Stimulated activated naive CD4-positive, alpha-beta T cell (primary cell): ENCODE results near the gene NPAS2.
A peak's percentile ranks its signal among the peaks of the same experiment; 100 is the strongest.

ENCODE experiments used
- DNase-seq, 6 experiments: peaks; one replicate each; lab custom pipeline; 2025; lab: John Stamatoyannopoulos, UW

Gene NPAS2

DNA sequence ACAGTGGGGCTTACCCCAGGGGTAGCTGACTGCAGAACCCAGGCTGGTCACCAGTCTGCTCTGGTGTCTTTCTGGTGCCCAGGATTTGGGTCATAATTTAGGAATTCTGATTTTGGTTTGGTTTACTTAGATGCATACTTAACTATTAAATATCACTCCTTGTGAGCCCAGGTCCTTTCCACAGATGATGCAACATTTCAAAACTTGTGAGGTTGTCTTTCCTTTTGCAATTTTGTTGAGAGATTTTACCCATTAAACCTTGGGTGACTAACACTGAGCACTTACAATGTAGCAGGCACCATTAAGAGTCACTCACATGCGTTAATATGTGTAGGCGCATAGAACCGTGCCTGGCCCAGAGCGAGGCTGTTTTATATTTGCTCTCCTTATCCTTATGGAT is 120.3 kb downstream of the NPAS2 start:
- no peak for DNase-seq

DNA sequence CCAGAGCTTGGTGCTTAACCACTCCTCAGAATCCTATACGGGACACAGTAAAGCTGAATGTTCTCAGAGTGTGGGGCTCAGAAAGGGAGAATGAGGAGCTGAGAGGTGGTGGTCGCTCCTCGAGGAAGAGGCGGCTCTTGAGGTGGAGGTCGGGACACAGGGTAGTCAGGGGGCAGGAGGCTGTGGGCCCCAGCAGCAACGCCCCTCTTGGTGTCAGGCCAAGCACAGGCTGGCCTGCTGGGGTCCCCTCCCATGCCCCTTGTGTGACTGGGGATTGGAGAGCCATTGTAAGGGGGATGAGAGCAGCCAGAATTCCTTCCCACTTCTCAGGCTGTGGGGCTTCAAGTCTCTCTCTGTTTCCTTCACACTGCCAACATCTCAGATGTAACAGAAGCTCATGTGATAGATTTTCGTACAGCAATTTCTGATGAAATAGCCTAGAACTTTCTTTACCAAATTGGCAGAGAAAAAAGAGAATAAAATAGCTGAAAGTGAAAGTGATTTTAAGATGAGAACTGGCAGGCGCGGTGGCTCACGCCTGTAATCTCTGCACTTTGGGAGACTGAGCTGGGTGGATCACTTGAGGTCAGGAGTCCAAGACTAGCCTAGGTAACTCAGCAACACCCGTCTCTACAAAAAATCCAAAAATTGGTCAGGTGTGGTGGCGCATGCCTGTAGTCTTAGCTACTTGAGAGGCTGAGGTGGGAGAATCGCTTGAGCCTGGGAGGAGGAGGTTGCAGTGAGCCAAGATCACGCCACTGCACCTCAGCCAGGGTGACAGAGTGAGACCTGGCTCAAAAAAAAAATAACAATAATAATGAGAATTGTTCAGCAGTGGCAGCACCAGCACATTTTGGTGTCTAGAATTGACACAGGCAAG is 121.1 kb downstream of the NPAS2 start:
- DNase-seq: peak in 2 of 6 experiments; percentile 24 to 43

DNA sequence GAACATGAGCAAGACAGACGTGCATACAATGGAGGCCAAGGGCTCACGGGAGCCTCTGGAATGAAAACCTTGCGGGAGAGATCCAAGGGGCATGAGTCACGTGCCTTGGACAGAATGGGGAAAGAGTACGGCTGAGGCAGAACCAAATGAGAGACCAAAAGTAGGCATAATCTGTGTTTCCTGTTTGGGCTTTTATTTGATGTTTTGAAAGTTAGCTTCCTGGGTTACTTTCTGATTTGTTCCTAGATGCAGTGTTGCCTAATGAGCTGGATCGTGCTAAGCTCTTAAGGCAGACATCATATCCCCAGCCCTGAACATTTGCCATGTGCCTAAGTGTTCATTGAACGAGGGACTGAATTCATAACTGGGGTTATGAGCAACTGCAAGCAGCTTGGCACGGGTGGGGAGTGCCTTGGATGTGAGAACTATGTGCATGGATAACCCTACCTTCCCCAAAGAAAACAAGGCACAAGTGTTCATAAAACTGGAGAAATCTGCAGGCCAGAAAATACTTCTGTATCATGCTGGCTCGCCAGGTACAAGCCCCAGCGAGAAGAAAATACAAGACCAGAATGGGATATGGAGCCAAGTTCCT is 121.8 kb downstream of the NPAS2 start:
- DNase-seq: peak in 1 of 6 experiments; percentile 33

DNA sequence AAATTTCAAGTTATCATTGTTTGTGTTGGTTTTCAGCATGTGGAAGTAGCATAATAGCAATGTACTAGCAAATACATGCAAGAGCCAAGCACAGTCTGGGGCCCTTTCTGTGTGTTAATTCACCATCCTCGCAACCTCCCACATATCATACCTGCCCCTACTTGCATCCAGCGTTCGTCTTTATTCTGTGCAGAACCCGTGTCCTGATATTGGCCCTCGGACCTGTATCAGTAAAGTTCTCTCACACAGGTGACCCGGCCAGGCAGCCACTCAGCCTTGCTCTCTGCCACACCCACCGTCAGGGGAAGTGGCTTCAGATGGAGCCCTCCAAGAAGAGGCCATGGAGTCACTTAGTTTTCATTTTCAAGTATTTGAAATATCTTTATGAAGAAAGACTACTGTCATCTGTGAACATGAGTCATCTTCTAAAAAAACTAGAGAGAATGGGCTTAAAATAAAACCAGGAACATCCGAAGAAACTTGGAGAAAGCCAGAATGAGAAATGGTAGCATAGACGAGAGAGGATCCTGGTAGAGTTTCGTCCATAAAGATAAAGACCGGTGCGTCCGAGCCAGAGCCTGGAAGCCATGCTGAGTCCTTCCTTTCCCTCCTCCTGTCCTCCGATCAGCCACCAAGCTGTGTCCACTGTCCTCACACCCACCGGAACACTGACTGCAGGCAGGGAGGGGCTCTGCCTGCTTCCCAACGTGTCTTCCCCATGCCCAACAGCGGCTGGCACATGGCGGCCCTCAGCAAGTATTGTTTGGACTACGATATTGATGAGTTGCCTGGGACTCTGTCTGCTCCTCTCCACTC is 124.9 kb downstream of the NPAS2 start:
- DNase-seq: no peak

DNA sequence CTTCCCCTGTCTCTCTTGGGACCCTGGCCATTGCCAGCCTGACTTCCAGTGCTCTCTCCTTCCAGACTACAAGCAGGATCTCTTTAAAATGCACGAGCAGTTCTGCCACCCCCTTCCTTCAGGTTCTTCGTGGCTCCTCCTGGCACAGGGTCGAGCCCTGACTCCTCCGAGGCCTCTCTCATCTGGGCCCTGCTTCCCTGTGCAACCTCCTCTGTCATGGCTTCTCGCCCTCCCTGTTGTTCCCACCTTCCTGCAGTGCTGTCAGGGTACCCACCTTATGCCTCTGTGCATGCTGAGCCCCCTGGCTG is 125.4 kb downstream of the NPAS2 start:
- DNase-seq: no peak

DNA sequence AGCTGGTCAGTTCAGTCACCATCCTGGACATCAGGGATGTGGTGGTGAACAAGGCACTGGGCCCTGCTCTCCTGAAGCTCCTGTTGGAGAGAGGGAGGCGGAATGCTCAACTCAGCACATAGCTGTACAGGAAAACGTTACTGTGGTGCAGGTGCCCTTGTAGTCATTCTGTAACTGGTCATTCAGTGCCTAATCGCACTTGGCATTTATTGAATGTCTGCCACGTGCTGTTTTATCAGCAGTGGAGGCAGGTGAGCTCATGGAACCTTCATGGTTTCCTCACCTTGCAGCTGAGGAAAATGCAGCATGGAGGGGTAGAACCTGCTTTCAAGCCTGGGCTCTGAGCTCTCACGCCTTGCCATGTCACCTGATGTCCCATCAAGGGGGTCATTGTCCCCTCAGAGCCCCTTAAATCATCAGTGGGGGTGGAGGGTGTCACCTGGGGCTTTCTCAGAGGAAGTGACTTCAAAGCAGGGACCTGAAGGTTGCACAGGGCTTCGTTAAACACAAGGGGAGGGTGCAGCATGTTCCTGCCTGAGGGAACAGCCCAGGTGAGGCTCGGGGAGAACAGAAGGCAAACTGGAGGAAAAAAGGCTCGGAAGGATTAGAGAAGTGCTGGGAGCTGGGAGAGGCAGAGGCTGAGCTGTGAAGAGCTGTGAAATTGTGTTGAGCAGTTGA is 126.1 kb downstream of the NPAS2 start:
- DNase-seq: no peak

DNA sequence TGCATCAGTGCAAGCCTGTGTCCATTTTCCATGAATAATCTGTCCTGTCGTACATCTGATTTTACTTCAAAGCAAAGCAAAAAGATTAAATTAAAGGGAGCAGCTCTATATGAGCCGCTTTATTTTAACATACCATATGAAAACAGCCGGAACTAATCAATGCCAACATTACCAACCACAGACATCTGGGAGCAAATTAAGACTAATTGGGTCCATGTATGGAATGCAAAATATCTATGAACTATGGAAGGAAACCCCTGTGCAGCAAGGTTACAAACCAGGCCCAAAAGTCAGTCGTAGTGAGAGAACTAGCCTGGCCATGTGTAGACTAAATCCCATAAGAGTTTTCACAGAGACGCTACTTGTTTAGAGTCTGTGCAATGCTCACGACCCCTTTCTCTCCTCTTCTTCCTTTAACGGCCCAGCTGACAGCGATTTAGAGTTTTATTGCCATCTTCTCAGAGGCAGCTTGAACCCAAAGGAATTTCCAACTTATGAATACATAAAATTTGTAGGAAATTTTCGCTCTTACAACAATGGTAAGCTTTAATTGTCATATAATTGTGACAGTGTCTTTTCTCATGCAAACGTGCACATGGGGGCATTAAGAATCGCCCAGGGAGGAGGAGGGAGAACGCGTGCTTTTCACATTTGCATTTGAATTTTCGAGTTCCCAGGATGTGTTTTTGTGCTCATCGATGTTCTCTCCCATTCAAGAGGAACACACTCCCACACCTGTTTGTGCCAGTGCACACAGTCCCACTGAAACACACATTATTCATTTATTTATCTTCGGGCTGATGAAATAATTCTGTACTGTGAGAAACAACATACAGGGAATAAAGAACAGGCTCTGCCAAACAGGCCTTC is 129.2 kb downstream of the NPAS2 start:
- DNase-seq: no peak

DNA sequence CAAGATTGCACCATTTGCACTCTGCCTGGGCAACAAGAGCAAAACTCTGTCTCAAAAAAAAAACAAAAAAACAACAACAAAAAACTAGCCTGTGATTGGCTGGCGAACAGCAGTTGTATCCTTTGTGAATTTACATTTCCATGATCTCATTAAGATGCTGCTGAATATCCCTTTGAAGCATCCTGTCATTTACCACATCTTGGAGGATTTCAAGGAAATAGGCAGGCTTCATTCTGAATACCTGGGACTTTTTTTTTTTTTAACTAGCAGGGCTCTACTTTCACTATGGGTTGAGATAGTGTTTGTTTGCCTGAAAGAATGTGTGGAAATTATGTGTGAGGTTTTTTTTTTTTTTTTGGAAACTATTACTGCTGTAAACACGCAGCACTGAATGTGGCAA is 132.6 kb downstream of the NPAS2 start:
- no peak for DNase-seq

DNA sequence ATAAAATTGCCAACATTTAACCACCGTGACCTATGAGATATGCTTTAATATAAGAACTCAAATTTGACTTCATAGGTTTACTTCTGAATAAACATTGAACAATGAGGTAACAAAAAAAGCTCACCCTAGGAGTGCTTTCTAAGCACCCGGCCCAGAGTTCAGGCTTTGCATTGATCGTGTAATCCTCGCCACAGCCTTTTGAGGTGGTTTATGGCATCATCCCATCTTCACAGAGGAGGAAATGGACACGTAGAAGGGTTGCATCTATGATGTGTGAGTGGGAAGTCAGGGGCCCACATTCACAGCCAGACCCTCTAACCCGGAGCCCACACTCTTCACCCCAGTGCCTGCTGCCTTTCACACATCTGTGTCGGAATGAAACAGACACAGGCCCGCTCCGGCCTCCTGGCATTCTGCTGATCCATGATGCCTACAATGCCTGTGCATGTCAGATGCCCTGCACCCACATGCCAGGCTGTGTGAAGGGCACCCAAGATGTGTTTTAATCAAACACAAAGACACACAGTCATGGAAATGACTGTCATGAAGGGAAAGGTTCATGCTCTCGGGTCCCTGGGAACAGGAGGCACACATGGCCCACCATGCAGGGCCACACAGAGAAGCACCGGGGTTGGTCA is 133.6 kb downstream of the NPAS2 start:
- peak in 2 of 6 experiments; percentile 20 to 24 for DNase-seq

DNA sequence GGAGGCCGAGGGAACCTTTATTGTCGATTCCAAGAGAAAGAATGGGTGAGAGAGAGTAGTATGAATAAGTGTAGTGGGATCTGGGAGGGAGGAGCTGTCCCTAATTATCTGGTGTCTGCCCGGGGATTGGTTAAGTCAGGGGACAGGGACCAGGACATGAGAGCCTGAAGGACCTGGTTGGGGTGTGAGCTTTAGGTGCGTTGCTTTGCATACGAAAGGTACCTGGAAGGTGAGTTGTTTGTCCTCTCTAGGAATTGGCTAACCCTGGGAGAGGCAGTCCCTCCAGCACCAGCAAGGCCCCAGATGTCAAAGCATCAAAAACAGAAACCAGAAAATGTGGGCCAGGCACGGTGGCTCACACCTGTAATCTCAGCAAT is 134.1 kb downstream of the NPAS2 start:
- DNase-seq: no peak

DNA sequence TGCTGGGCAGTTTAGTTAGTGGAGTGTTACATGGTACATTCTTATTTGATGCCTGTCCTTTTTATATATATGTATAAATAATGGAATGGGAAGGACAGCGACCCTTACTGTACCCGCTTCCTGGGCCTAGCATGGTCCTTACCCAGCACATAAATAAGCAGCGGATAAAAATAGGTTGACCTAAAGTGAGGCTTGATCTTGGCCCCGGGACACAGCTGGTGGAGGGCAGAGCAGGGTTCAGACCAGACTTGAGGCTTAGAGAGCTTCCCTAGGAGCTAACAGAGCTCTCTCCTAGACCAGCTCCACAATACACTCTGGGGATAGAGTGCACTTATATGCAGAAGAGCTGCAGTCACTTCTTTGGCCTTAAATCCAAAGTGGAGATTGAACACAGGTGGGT is 135.3 kb downstream of the NPAS2 start:
- DNase-seq: no peak

DNA sequence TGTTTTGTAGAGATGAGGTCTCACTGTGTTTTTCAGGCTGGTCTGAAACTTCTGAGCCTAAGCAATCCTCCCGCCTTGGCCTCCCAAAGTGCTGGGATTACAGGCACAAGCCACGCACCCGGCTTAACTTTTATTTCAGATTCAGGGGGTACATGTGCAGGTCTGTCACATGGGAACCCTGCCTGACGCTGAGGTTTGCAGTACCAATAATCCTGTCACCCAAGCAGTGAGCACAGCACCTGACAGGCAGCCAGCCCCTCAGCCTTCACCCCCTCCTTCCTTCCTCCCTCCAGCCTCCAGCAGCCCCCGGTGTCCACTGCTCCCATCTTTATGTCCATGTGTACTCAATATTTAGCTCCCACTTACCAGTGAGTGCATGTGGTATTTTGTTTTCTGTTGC is 136.1 kb downstream of the NPAS2 start:
- no peak for DNase-seq

DNA sequence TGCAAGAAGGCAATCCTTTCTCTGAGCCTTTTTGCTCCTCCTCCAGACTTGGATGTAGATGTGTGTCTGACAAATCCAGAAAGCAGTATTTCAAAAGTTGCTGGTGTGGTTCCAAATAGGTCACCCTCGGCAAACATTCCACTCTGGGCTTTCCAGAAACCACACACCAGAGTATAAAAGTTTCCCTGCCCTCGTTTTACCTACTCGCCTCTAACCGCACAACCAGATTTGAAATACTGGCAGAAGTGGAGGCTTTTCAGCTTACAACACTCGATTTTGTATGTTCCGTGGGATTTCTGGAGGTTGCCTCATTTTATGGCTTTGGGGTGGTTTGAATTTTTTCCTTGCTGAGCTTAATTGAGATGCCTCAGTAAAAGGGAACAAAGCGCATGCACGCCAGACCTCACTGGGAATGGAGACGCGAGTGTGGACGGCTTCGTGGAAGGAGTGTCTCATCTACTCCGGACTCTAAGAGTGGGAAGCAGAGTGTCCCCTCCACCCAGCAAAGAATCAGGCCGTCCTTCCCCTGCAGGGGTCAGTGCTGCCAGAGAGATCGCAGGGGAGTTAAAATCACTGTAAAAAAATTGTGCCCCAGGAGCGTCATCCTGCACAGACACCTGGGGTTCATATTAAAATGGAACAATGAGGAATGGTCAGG is 138.2 kb downstream of the NPAS2 start:
- DNase-seq: no peak

DNA sequence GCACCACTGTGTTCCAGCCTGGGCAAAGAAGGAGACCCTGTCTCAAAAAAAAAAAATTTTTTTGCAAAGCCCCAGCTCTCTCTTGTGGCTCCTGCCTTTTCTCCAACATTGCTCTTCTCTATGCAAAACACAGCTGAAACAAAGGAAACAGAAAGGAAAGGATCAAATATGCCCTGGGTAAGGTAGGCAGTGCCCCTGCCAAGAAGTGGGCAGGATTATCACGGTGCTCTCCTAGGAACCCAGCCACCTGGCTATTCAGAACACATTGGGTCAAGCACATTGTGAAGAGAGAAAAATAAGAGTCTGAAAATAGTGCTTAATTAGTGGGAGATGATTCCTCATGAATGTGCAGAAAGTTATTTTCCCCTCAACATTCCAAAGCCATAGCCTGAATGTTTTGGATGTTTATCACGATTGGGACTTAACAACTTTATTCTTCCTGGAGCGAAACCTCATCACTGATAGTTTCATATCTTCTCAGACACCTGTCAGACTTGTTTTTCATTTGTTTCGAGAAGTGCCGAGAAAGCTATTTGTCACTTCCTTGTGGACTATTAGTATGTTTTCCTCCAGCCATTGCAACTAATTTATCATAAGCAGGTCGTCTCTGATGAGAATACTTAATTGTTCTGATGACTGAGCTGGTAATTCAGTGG is 139.4 kb downstream of the NPAS2 start:
- no peak for DNase-seq

DNA sequence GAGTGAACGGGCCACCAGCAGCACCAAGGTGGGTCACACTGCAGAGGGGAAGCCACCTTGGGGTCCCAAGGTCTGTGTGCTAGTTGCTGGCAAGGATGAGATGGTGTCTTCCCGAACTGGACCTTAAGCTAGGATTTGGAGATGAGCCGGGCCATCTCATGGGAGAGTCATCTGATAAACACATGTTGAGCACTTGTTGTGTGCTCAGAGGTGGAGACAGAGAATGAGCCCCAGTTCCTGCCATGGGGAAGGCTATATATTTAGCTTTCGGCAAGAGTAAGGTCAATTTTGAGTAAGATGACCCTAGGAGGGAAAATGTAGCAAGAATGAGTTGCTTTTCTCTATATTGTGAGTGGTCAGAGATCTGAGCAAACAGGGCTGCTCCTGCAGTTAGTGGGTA is 140.7 kb downstream of the NPAS2 start:
- no peak for DNase-seq

DNA sequence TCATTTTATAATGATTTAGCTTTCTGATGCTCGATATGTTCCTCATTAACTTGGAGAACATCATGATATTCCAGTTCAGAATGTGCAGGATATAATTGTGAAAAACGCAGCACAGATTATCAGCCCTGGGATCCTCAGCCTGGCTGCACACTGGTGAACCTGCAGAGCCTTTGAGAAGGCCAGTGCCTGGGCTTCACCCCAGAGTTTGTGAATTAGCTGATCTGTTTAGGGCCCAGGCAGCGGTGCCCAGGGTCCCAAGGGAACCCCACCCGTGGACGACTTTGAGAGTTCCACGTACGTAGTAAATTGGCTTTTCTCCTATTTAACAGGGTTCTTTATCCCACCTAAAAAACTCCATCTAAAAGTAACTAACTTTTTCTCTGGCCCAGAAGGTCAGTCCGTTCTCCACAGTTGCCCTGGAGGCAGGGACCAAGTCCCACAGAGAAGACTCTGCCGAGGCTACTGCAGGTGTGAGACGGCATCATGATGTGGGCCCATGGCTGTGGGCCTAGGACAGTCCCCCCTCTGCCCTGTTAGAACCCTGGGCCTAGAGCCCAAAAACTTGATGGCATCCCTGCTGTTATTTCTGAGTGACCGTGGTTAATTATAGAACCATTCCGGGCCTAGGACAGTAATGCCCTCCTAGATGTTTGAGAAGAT is 142.6 kb downstream of the NPAS2 start:
- DNase-seq: no peak

DNA sequence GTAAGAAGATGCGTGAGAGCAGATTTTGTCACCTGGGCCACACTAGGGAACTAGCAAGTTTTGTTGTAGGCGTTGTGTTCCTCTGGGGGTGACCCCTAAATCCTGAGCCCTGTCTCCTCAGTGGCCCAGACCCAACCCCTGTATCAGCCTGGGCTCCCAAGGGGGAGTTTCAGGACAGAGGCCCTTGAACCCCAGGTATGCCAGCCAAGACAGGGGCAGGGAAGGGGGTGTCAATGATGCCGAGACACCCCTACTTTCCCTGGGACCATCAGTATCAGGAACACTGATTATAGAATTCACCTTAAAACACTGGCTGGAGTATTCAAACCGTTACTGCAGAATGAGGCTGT is 143.1 kb downstream of the NPAS2 start:
- no peak for DNase-seq

DNA sequence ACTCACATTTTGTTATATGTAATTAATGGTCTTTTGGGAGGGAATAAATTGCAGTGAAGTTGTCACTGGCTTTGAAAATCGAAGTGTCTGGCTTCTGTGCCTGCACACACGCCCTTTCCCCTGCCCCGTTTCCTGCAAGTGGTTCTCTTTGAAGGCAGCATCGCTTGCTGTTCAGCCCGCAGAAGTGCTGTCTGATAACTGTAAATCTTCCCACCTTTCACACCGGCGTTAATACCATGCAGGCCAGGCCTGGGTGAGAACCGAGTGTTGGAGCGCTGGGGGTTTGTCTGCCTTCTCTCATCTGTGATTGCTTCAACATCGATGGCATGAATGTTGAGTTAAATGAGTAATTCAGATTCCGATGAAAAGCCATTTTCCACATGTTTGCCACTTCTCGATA is 144.3 kb downstream of the NPAS2 start:
- DNase-seq: peak in 3 of 6 experiments; percentile 33 to 45 (median 34)

DNA sequence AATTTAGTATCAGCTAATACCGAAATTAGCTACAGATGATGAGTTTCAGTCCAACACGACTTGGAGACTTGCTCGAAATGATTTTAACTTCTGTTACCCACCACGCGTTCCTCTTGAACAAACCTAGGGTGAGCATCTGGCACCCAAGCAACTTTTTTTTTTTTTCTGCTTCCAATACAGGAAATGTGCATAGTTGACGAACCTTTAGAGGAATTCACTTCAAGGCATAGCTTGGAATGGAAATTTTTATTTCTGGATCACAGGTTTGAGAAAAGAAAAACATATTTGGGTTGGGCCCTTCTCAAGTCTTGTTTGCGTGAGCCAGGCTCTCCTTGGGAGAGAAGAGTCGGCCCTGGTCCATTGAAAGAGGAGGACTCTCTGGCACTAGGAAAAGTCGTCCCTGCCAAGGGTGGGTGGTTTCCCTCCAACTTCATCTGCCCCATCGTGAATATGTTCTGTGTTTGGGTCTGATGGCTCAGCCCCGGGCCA is 144.8 kb downstream of the NPAS2 start:
- DNase-seq: no peak
